ENCODE measurements around the gene ZNRF1. TPM values are rescaled to one million over a fixed set of nuclear protein-coding genes. Genes with fewer than 3 reads are reported as not detected.
A peak's percentile ranks its signal among the peaks of the same experiment; 100 is the strongest.

ZNRF1 gene
- total and polyA plus RNA-seq, 2 of the 13 experiments (the other 11 are each of a cell fraction or from before 2014, with no cell fraction given) = 43.9 to 58.7 TPM

GRCh38 chr16:75111514-75111940, 112.7 kb downstream of the ZNRF1 start (continued):
- TF ChIP-seq ZNF547 (CRISPR knock-in tag; IDR thresholded peaks at IDR 0.05) (no peak), DMTF1 (CRISPR knock-in tag; IDR thresholded peaks at IDR 0.05) (no peak), ZNF768 (CRISPR knock-in tag; IDR thresholded peaks at IDR 0.05) (no peak), ZSCAN20 (CRISPR knock-in tag; IDR thresholded peaks at IDR 0.05; ENCODE audit: borderline replicate concordance) (no peak), FOXA3 (CRISPR knock-in tag; IDR thresholded peaks at IDR 0.05) (no peak), GABPA (IDR thresholded peaks at IDR 0.05; ENCODE audit: low read depth, low read length) (no peak), GABPA (CRISPR knock-in tag; IDR thresholded peaks at IDR 0.05; ENCODE audit: low read depth) (0 out of 2 replicates have a peak, but pooled peaks have one; percentile 0), ISX (CRISPR knock-in tag; conservative IDR thresholded peaks at IDR 0.05) (no peak), SIN3A (IDR thresholded peaks at IDR 0.05; ENCODE audit: borderline replicate concordance, low read depth, low read length) (0 out of 2 replicates have a peak, but pooled peaks have one; percentile 34), MTA1 (CRISPR knock-in tag; IDR thresholded peaks at IDR 0.05; ENCODE audit: borderline replicate concordance) (no peak), KLF9 (CRISPR knock-in tag; IDR thresholded peaks at IDR 0.05; ENCODE audit: low read depth) (no peak), ZNF430 (CRISPR knock-in tag; IDR thresholded peaks at IDR 0.05) (peak; percentile 55; the same call in 1 of the 2 replicates), PHF8 (CRISPR knock-in tag; IDR thresholded peaks at IDR 0.05) (no peak), POLR2A (IDR thresholded peaks at IDR 0.05; ENCODE audit: insufficient read depth in 1 of 2, low read depth in 2 of 2, low read length in 2 of 2) (no peak), ZNF777 (CRISPR knock-in tag; IDR thresholded peaks at IDR 0.05) (0 out of 2 replicates have a peak, but pooled peaks have one; percentile 19), ZFP37 (CRISPR knock-in tag; IDR thresholded peaks at IDR 0.05; ENCODE audit: borderline replicate concordance) (no peak), MATR3 (CRISPR knock-in tag; IDR thresholded peaks at IDR 0.05) (no peak), ZKSCAN1 (IDR thresholded peaks at IDR 0.05; ENCODE audit: low read length) (no peak), CREB1 (IDR thresholded peaks at IDR 0.05) (no peak), CREB1 (CRISPR knock-in tag; IDR thresholded peaks at IDR 0.05) (no peak), ZNF3 (CRISPR knock-in tag; IDR thresholded peaks at IDR 0.05) (no peak), ZNF281 (CRISPR knock-in tag; IDR thresholded peaks at IDR 0.05; ENCODE audit: borderline replicate concordance) (peak; percentile 62; the same call in 1 of the 2 replicates)
- TF ChIP-seq, protein P1, sequence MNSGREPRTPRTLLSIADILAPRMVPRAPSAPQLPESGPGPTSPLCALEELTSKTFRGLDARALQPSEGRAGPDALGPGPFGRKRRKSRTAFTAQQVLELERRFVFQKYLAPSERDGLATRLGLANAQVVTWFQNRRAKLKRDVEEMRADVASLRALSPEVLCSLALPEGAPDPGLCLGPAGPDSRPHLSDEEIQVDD (CRISPR knock-in tag; IDR thresholded peaks at IDR 0.05; ENCODE audit: borderline replicate concordance) = no peak; the same call in 1 of the 2 replicates
- TF ChIP-seq, protein P2, sequence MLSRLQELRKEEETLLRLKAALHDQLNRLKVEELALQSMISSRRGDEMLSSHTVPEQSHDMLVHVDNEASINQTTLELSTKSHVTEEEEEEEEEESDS (CRISPR knock-in tag; IDR thresholded peaks at IDR 0.05; ENCODE audit: borderline replicate concordance) = 0 out of 2 replicates have a peak, but pooled peaks have one; percentile 63
- TF ChIP-seq, protein P3, sequence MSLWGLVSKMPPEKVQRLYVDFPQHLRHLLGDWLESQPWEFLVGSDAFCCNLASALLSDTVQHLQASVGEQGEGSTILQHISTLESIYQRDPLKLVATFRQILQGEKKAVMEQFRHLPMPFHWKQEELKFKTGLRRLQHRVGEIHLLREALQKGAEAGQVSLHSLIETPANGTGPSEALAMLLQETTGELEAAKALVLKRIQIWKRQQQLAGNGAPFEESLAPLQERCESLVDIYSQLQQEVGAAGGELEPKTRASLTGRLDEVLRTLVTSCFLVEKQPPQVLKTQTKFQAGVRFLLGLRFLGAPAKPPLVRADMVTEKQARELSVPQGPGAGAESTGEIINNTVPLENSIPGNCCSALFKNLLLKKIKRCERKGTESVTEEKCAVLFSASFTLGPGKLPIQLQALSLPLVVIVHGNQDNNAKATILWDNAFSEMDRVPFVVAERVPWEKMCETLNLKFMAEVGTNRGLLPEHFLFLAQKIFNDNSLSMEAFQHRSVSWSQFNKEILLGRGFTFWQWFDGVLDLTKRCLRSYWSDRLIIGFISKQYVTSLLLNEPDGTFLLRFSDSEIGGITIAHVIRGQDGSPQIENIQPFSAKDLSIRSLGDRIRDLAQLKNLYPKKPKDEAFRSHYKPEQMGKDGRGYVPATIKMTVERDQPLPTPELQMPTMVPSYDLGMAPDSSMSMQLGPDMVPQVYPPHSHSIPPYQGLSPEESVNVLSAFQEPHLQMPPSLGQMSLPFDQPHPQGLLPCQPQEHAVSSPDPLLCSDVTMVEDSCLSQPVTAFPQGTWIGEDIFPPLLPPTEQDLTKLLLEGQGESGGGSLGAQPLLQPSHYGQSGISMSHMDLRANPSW (CRISPR knock-in tag; IDR thresholded peaks at IDR 0.05; ENCODE audit: borderline replicate concordance) = no peak

All from HepG2 (cell line).